CD4-positive, alpha-beta T cell treated with Interleukin-4 for 1 hour (primary cell): ENCODE results near the gene TBC1D2B.

ENCODE experiments used
- DNase-seq, 2 donors: peaks; one replicate each; pipeline ENCODE4 v3.0.0-alpha.2; 2020 to 2022

TBC1D2B gene

DNA sequence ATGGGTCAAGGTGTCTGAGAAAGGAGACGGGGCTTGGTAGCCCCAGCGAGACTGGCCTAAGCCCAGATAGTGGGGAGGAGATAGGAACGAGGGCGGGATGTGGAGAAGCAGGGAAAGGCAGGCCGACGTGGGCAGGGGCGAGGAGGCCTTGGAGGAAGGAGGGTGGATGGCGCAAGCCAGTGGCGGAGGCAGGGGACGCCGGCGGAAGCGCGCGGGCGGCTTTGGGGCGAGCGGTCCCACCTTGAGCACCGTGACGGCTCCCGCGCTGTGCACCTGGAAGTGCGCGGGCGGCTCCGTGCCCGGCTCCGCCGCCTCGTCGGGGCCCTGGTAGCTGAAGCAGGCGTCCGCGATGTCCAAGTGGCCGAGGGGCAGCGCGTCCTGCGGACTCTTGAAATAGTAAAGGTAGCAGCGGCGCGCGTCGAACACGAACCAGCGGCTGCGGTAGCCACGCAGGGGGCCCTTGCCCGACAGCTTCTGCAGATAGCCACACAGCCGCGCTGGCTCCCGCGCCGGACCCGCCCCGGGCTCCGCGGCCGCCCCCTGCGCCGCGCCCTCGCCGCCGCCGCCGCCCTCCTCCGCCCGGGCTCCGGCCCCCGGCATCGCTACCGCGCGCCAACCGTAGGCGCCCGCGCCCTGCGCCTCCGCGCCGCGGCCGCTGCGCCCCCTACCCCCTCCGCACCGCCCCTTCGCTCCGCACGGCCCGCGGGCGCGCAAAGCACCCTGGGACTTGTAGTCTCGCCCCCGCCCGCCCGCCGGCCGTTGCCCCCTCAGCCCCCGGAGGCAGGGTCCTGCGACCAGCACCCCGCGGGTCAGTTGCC, at the start of gene TBC1D2B:
Gene TBC1D2B (minus strand): TSS at position 659 of the 818 bp plus-strand sequence. CDS start 59 bp downstream, at position 600.
- DNase-seq = peak; percentile 48 to 70

DNA sequence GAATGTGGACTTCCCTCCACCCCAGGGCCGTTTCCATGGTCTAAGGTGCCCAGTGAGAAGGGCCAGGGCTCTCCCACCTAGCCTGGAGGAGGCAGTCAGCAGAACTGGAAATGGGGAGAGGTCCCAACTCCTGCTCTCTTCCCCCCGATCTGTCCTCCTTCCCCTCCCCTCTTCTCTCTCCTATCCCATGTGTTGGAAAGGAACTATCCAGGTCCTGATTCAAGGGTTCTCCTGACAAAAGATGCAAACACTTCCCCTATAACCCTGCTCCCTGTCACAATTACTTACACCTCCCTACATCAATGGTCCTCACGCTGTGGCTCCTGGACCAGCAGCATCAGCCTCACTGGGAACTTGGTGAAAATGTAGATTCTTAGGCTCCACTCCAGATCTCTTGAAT, 47.8 kb upstream of the TBC1D2B start:
- no peak for DNase-seq

DNA sequence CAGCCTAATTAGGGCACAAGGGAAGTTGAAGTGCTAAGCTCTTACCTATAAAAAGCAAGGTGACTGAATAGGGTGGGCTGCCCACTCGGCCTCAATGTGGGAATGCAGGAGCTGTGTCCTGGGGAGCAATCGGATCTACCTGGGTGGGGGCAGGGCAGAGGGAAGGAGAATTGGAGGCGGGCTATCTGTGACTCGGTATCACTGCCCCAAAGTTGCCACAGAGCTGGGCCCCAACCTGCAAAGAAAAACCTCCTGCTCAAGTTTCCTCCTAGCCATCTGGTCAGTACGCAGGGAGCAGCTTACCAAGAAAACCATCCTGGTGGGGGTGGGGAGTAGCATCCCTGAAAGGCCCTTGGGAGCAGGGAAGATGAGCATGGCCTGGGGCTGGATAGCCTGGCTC, 43.0 kb upstream of the TBC1D2B start:
- no peak for DNase-seq

DNA sequence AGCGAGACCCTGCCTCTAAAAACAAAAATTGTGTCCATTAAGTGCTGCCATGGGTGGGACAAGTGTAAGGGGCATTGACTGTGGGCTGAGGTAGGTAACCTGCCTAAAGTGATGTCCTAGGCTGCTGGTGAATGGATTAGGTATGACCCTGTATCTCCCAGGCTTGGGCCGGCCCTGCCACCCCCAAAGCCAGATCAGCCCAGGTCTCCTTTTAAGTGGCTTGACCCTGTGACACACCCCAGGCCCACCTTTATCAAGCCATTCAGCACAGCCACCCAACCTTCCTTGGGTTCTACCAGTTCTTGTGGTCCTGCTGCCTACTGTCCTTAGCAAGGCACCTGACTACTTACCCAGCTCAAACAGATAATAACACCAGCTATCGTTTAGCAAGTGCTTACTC, 35.0 kb upstream of the TBC1D2B start:
- no peak for DNase-seq

DNA sequence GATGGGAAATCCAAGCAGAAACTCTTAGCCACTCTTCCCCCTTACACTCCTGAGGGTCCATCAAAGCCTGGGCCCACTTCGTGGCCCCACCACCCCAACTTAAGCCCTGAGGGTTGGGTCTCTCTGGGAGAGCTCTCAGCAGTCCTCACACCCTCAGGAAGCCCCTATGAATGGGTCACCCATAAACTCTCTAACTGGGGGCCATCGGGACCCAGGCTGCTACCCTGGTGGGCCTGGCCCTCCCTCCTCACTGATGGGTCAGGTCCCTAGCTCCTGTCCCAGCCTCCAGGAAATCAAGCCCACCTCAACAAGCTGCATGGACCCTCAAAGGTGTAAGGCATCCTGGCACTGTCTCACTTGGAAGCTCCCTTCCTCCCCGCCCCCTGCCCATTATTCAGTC, 34.3 kb upstream of the TBC1D2B start:
- DNase-seq = no peak

DNA sequence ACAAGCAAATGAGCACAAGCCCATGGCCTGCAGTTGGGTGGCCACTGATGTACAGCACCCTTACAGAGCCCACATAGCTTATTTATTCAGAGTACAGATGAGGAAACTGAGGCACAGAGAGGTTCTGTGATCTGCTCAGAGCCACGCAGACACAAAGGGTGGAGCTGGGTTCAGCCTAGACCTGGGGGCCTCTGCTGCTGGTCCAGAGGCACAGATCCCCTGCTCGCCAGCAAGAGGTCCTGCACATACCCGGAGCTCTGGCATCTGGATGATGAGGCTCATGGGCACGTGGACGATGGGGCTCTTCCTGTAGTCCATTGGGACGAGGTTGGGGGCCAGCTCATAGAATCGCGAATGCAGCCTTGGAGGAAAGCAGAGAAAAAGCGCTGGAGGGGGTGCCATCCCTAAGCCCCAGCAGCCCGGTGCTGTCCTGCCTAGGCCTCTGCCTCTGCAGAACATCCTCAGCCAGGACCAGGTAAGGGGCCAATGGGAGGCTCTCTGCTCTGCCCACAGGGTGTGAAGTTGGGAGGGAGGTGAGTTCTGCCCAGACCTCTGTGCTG, 33.5 kb upstream of the TBC1D2B start:
- DNase-seq = no peak

DNA sequence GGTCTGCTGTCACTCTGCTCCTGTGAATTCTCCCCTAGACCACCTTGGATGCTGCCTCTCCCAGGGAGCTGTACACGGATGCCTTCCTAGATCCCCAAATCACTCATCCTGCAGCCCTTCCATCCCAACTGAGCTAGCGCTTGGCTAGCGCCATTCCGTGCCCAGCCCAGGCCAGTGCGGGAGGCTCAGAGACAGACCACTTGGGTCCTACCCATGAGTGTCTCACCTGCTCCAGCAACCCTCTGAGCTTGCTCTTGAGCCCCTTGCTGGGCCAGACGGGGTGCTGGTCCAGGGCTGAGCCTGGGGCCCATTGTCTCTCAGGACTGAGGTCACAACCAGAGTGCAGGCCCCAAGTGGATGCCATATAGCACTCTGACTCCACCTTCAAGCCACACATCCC, 32.6 kb upstream of the TBC1D2B start:
- DNase-seq = no peak

DNA sequence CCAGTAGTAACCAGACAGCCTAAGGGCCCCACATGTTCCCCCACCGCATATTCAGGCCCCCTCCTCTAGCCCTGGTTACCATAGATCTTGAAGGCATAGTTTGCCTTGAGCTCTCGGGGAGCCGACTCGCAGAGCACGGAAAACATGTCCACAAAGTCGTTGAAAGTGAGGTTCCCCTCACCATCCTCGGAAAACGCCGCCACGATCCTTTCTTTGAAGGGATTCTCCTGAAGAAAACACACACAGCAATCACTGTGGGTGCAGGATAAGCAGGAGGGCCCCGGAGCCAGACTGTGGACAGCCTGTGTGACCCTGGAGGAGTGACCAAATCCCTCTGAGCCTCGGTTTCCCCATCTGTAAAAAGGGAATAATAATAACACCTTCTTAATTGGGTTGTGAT, 31.6 kb upstream of the TBC1D2B start:
- no peak for DNase-seq

DNA sequence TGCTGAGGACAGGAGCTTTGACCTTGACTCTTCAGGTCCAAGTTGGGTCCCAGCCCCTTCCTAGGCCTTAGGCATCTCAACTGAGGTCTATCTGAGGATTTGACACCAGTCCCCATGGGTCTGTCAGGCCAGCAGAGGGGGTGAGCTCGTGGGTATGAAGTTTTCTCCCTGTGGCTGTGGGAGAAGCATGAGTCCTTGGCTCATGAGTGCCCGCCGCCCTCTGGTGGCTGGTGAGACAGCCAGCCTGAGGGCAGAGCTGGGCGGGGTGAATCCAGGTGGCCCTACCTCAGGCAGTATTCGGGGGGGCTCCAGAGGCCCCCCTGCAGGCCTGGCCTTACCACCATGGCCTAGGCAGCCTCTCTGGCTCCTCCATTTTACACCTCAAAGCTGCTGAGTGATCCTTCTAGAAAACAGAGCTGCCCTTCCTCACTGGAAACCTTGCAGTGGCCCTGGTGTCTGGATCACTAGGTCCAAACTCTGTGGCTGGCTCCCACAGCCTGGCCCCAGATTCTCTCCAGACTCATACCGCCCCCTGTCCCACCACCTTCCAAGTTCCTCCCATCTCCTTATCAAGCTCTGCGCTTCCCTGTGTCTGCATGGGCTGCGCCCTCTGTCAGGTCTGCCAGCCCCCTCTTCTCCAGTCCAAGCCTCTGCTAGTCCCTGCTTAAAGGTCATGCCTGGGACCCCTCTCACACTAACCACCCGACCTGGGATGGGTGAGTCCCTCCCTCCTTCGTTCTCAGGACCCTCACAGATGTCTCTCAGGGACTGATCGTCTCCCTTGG, 31.0 kb upstream of the TBC1D2B start:
- DNase-seq = peak; percentile 87 to 88

DNA sequence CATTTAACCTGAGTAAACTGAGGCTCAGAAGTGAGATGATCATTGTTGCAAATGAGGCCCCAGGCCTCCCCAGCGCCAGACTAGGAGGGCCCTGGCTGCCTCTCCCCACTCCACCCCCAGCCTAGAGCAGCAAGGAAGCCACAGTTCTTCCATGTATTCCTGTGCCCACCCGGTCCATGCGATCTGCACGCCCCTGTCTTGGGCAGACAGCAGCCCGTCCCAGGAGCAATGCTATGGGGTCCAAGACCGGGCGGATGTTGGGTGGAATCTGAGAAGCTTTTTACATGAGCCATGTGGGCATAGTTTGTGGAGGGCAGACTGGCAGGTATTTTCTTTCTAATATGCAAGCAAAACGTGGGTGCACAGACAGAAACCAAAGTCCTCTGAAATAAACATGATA, 30.0 kb upstream of the TBC1D2B start:
- no peak for DNase-seq

DNA sequence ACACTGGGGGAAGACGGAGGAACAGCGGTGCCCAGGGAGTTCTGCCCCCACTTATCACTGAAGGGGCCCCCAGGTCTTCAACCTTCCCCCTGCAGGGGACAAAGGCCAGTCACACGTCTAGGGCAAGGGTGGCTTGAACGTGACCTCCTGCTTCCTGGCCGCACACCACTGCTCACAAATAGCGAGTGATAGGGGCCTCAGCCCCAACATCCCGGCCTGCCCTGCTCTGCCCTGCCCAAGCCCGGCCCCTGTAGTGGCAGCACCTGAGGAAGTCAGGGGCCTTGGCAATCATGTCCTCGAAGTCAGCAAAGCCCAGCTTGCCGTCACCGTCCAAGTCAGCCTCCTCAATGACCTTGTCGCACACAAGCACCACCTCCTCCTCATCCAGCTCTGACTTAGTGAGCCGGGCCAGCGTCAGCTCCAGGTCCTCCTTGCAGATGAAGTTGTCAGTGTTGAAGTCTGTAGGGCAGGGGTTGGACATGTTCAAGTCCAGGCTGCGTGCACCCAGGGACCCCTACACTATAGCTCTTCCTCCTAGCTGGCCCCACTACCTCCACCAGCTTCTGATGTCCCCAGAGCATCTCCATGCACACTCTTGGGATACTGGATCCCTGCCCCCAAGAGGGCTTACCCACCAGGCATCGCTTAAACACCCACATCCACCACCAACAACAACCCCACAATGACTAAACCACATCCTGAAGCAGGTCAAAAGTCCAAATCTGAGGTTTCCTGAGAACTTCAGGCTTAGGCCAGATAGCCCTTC, 28.1 kb upstream of the TBC1D2B start:
- DNase-seq = no peak

DNA sequence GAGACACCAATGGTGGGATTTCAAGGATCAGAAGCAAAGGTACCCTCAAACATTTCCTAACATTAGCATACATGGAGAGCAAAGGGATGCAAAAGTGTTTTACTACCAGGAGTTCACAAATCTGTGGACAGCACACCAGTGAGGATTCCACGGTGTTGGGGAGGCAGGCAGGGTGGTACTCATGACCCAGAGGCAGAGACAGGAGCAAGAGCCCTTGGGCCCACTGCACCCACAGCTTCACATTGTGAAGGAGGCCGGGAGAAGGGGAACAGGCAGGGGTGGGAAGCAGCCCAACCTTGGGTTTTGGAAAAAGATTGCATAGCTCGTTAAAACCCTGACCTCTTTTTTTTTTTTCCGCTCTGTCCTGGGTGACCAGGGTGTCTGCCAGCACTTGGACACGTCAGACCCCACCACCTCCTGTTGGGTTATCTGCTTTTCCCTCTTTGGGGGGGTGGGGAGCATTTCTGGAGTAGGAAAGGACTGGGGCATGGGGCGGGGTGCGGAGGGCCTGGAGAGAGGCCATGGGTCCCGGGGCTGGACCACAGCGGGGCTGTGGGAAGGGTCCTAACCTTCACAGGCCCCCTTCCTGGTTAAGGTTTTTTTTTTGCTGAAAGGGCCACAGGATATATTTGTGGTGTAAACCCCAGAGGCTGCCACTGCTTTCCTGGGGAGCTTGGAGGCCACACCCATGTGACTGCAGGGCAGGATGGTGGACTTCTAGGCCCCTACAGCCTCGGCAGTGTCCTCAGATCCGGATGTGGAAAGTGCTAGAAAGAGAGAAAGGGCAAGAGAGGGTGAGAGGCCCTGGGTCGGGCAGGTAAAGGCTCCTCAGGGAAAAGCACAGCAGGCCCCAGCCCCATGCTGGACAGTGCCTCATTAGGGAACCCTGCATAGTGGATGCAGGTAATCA, 27.3 kb upstream of the TBC1D2B start:
- no peak for DNase-seq

DNA sequence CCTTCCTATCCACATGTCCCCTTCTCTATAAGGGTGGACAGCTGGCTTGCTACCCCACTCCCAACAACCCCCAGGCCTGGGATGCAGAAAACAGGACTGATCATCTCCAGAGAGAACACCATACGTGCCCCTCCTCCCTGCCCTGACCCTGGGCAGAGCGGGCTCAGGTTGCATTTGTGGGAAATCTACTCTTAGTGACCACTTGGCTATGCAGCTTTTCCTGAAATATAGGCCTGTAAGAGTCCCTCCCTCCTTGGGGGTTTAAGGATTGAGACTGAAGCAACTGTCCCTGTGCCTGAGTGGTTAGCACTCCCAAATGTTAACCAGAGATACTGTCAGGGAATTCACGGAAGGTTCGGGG, 26.6 kb upstream of the TBC1D2B start:
- no peak for DNase-seq

DNA sequence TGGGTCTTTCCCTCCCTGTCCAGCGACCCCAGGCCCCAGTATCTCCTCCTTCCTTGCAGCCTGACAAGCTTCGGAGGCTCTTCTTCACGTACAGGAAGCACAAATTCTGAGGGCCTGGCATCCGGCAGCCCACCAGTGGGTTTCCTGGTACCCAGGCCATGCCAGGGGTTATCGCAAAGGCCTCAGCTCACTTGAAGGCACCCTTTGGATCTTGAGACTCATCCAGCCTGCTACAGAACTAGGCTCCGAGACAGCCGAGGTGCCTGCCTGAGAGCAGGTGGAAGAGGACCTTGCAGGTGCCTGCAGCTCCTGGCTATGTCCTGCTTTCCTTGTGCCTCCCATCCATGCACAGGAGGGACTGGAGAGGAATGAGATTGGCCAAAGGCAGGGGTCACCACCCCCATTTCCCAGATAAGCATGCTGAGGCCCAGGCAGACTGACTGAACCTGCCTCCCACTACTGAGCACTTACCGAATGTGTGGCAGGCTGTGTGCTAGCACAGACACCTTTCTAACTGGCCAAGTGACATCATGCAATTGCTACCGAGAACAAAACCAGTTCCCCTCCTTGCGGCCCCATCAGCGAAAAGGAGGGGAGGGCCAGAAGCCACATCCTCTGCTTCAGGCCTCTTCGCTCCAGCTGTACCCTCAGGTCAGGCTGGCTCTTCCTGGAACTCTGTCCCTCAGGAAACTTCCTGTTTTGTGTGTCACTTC, 26.1 kb upstream of the TBC1D2B start:
- DNase-seq = peak; percentile 54 to 67

DNA sequence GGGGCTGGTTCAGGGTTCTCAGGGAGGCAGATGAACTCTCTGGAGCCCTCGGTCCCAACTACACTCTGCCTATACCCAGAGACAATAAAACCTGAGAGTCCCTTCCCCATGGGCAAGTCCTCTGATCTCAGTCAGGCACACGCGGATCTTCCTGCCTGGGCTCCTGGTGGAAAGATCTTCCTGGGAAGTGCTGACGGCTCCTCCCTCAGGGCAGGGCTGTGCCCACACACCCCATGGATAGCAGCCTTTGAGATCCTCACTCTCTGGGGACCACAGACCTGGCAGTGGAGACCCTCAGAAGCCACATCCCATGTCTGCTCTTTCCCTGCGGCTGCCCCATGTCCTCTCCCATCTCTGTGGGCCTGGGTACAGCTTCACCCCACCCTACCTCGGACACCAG, 25.2 kb upstream of the TBC1D2B start:
- no peak for DNase-seq

DNA sequence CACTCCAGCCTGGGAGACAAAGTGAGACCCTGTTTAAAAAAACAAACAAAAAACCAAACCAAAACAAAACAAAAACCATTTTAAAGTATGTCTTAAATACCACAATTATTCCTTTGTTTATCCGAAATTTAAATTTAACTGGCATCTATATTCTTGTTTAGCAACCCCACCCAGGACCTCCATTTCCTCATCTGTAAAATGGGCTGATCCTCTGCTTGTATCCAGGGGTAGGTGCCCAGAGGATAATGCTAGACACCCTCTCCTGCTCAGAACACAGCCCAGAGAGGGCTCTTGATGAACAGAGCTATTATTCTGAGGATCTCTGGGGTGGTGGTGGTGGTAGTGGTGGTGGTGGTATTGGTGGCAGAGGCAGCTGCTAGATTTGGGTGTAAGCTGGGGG, 24.7 kb upstream of the TBC1D2B start:
- no peak for DNase-seq

DNA sequence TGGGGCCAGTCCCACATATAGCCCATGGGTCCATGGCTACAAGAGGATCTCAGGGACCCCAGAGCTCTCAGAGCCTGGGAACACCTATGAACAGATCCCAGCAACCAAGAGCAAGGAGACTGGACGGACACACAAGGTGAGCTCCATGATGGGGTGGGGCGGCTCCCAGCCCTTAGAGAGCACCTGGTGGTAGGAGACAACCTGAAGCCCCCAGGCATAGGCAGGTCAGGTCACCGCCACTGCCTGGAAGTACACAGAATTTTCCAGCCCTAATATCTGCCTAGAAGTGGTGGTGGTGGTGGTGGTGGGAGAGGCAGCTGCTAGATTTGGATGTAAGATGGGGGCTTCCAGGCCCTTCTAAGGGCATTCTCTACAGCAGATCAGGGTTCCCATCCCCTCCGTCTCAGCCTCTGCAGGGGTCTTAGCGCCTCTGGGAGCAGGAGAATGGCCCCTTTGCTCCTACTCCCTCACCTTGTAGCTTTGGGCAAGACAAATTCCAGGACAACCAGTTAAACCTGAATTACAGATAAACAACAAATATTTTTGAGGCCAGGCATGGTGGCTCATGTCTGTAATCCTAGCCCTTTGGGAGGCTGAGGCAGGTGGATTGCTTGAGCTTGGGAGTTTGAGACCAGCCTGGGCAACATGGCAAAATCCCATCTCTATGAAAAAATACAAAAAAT, 24.1 kb upstream of the TBC1D2B start:
- DNase-seq = no peak

DNA sequence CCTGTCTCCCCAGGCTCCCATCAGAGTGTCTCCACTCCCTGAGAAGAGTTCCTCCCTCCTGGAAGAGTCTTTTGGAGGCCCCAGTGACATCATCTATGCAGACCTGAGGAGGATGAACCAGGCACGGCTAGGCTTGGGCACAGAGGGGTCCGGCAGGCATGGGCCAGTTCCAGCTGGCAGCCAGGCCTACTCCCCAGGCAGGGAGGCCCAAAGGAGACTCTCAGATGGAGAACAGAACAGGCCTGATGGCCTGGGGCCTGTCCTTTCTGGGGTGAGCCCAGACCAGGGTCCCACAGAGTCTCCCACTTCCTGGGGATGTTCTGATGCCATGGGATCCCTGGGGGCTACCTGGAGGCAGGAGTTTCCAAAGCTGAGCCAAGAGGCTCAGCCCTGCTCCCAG, 23.4 kb upstream of the TBC1D2B start:
- no peak for DNase-seq

DNA sequence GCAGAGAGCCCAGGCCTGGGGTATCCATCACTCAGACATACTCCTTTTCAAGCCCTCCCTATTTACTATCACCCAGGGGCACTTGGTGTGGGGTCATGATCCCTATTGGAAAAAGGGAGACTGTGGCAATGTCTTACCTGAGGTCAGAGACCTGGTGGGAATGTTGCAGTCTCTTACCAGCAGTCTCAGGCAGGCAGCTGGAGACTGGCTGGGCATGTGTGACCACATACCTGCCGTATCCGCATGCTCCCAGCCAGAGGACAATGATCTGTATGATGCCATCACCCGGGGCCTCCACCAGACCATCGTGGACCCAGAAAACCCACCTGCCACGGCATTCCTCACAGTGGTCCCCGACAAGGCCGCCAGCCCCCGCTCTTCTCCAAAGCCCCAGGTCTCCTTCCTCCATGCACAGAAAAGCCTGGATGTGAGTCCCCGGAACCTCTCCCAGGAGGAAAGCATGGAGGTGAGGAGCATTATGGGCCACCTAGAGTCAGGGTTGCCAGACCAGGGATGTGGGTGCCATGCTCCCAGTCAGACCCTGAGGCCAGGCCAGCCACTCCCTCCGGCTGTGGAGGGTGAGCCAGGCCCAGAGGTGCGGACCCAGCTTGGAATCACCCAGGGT, 20.7 kb upstream of the TBC1D2B start:
- DNase-seq = no peak

DNA sequence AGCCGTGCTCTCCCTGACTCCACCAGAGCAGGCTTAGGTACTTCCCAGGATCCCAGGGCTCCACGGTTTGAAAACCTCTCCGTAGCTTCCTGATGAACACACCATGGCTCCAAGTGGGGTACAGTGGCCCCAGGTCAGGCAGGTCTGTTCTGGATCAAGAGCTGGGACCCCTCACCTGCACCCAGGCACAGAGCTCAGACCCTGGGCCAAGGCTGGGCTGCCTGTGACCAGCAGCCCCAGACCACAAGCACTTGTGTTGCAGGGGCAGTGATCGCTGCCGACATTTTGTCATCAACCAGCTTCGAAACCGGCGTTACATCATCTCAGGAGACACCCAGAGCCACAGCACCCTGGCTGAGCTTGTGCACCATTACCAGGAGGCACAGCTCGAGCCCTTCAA, 20.2 kb upstream of the TBC1D2B start:
- no peak for DNase-seq
